GM19043 (cell line): ENCODE results near the gene CCDC74A.
"Not testable (repeated sequence)": the region's sequence is repeated elsewhere in the genome, so short reads cannot be mapped to it uniquely, and the experiment has no call there.

Experiments
- ATAC-seq: cut with Tn5 transposase; IDR thresholded peaks from one replicate; pipeline ENCODE4 v1.9.1; 2021; ENCODE audit warnings: low read depth; ENCODE audit not compliant: unreplicated experiment

Gene CCDC74A

DNA sequence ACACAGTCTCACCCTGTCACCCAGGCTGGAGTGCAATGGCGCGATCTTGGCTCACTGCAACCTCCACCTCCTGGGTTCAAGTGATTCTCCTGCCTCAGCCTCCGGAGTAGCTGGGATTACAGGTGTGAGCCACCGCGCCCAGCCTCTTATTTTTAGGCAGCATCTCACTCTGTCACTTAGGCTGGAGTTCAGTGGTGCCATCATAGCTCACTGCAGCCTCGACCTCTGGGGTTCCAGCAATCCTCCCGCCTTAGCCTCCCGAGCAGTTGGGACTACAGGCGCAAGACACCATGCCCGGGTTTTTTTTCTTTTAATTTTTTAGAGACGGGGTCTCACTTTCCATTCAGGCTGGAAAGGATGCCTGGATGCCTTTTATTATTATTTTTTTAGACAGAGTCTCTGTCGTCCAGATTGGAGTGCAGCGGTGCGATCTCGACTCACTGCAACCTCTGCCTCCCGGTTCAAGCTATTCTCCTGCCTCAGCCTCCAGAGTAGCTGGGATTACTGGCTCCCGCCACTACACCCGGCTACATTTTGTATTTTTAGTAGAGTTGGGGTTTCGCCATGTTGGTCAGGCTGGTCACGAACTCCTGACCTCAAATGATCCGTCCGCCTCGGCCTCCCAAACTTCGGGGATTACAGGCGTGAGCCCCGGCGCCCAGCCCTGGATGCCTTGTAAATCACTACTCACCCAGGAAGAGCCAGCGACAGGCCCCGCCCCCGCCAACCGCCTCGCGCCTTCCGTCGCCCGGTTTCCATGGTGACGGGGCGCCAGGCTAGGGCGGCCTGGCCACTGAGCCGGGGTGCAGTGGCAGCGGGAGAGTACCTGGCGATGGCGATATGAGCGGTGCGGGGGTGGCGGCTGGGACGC, at the start of gene CCDC74A:
Gene CCDC74A, plus strand, starts transcription at position 758 of the 871 bp plus-strand sequence. Its CDS starts 83 bp downstream, at position 841.
- ATAC-seq, result peak; percentile 80

DNA sequence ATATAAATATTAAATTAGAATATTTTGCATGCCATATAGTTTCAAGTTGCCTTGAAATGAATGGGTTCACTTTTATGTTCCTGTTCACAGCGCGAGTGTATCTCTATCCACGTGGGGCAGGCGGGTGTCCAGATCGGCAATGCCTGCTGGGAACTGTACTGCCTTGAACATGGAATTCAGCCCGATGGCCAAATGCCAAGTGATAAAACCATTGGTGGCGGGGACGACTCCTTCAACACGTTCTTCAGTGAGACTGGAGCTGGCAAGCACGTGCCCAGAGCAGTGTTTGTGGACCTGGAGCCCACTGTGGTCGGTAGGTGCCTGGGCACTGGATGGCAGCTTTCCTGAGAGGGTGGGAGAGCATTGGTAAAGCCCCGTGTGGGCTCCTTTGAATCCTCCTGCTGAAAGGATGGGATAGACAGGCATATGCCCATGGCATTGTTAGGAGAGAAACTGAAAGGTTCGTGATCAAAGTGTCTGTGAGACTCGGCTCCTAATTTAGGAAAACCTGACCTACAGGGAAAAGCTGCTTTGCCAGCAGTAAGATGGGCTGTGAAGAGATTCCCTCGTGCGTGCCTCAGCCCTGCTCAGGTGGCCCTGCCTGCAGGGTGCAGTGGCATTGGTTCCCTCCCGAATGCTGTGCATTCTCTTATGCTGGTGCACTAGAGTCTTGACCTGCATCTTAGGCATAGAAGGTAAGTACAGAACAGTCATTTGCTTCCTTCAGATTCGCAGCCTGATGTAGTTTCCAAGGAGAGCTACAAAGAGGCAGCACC, 49.4 kb upstream of the CCDC74A start:
- ATAC-seq, result not testable (repeated sequence)

DNA sequence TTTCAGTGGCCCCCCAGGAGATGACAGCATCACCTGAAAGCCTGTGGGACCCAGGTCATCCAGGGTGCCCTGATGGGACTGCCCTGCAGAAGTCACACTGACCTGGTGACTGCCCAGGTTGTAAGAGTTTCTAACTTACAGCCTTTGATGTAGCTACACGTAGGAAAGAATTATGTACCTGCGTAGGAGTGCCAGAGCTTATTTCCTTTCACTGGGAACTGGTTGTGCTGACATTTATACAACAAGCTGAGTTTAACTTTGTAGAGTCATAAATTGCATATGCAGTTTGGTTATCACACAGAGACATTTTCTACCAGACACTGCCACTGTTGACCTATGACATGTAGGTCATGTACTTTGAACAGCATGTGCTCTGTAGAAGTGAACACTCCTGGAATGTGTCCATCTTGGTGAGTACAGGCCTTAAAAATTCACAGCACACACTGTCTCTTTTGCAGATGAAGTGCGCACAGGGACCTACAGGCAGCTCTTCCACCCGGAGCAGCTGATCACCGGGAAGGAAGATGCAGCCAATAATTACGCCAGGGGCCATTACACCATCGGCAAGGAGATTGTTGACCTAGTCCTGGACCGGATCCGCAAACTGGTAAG, 48.7 kb upstream of the CCDC74A start:
- not testable (repeated sequence) for ATAC-seq

DNA sequence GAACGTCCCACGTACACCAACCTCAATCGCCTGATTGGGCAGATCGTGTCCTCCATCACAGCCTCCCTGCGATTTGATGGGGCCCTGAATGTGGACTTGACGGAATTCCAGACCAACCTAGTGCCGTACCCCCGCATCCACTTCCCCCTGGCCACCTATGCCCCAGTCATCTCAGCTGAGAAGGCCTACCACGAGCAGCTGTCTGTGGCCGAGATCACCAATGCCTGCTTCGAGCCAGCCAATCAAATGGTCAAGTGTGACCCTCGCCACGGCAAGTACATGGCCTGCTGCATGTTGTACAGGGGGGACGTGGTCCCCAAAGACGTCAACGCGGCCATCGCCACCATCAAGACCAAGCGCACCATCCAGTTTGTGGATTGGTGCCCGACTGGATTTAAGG, 47.3 kb upstream of the CCDC74A start:
- ATAC-seq, result not testable (repeated sequence)

DNA sequence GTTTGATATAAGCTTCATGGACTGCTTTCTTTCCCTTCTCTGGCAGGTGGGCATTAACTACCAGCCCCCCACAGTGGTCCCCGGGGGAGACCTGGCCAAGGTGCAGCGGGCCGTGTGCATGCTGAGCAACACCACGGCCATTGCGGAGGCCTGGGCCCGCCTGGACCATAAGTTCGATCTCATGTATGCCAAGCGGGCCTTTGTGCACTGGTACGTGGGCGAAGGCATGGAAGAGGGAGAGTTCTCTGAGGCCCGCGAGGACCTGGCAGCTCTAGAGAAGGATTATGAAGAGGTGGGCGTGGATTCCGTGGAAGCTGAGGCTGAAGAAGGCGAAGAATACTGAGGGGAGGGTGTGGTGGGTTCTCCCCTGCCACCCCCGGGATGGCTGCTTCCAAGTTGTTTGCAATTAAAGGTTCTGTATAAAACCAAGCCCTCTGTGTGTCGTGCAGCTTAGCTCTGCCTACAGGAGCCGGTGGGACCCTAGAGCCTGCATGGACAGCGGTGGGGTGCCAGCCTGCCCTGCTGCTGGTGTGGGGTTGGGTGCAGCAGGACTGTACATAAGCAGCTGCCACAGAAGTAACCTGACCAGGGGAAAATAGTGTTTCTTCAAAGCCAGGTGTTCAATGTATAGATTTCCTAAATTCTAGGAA, 45.1 kb upstream of the CCDC74A start:
- not testable (repeated sequence) for ATAC-seq

DNA sequence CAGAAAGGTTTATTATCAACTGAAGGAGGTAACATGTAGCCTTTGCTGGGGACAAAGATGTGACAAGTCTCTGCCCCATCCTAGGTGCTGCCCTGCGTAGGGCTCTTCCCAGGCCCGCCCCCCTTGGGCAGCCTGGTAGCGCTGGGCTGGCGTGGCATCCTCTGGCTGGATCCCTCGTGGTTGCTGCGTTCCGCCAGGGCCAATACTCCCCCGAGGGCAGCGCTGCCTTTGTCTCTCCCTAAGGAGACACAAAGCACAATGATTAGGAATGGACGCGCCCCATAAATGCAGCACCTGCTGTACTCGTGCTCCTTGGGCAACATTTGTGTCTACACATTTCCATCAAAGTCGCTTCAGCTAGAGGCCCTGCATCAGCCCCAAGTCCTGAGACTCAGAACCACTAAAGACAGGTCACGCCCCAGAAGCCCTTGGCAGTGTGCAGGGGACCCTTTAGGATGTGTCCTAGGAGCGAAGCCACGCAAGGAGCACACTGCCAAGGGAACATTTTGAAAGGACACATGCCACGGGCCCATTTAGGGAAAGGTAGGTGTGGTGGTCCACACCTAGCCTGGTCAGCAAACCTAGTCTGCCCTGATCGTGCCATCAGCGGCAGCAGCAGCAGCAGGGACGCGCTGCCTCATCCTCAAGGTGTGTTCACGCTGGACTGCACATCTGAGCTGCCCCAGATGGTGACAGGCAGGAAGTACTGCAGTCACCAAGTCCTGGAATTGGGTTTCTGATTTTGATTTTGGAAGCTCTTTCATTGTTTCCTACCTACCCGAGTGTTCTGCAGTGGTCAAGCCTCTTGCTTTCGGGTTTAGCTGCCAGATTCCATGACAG, 43.5 kb upstream of the CCDC74A start:
- not testable (repeated sequence) for ATAC-seq

DNA sequence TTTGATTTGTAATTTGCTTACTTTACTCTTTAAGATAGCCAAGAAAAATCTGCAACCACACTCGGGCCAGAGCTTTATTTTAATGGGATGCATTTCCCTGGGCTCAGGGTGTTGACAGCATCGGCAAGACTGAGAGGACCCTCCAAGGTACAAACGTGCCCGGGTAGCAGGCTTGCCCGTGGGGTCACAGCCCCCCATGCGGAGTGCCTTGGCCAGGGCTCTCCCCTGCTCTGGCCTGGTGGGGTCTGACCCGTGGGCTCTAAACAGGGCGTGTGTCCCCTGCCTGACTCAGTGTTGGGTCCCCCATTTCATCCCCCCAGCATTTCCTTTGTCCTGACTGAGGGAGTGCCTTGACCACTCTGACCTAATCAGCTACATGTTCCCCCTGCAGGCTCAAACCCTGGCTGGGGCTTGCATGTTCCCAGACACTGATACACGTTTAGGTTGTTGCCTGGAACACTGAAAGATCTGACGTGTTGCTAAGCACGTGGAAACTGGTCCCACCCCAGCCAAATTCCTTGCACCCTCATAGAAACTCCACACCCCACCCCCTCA, 42.7 kb upstream of the CCDC74A start:
- not testable (repeated sequence) for ATAC-seq

DNA sequence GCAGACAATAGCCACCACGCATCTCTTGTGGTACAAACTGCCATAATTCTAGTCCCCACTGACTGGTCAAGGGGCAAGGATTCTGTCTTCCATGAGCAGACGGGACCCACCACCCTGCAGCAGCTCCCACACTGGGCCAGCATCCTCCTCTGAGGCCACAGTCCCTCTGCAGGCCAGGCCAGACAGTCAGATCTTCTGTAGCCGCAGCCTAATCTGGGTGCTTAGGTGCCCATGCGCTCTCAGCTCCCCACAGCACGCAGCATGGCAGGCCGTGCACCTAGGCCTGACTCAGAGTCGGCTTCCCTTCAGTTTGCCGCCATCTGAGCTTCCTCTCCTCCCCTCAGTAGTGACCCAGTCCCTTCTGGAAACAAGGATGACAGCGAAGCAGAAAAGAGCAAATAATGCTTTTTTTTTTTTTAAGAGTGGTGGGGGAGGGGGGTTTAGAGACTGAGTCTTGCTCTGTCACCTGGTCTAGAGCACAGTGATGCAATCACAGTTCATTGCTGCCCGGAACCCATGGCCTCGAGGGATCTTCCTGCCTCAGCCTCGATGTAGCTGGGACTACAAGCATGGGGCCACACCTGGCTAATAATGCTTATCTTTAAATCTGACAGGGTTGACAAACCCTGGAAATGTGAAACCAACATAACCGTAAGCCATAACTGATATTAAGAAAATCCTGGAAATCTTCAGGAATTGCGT, 41.3 kb upstream of the CCDC74A start:
- not testable (repeated sequence) for ATAC-seq

DNA sequence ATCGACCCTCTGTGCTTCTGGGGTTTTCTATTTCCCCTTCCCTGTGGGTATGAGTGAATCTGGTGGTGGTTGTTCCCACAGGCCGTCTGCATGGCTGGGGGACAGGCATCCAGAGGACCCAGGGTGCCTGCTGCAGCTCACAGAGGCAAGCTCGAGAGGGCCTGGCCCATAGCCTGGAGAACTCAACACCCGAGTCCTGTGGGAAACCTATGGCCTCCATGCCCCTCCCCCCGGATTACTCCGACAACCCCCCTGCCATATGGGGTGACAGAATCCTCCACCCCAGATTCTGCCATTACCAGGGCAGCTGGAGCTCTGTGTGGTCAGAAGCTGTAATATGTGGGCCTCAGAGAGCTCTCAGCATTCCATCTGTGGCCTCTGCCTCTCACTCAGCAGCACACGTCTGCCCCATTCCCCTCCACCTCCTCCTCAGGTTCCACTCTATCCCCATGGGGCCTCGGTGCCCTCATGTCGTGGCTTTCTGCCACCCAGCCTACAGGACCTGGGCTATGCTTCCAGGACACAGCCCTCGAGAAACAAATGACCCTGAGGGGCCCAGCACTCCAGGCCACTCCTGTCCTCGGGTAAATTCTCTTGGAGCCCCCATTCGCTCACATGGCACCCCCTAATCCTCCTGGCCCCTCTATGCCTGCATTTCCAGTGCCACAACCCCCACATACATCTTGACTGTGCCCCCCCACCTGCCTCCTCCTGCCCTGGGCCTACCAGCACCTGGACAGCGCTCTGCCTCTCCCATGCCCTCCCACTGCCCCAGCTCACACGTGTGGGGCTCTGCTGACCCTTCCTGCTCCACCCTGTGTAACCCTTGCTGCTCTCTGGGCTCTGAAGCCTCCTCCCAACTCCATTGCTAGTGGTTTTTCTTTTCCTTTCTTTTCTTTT, 39.1 kb upstream of the CCDC74A start:
- ATAC-seq, result no peak

DNA sequence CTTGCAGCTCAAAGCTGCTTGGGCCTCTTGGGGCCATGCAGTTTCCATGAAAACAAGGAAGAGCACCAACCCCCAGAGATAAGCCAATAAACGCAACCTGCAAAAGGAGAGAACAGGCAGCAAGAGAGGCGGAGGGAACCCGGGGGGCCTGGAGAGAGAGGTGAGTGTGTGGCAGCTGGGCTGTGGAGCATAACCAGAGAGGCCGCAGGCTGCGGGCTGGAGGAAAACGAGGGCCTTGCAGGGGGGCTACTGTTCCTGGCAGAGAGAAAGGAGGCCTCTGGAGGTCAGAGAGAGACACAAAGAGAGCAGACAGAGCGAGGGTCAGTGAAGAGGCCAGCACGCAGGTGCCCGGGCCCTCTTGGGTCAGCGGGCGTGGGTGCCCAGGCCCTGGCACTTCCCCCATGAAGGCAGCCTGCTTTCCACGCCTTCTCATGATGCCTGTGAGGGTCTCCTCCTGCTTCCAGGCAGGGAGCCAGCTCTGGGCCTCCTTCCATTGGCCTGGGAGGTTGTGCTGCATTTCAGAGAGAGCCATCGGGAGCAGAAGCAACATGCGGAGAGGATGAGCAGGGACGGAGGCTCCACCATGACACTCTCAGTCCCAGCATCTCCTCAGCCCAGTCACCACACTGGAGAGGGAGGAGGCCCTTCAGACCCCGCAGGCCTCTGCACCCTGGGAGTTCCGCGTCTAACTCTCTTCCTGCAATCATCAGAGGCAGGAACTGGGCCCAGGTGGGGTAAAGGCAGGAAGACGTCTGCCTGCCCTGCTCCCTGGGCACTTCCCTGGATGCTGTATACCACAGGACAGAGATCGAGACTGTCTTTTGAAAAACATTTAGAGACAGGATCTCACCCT, 36.8 kb upstream of the CCDC74A start:
- not testable (repeated sequence) for ATAC-seq

DNA sequence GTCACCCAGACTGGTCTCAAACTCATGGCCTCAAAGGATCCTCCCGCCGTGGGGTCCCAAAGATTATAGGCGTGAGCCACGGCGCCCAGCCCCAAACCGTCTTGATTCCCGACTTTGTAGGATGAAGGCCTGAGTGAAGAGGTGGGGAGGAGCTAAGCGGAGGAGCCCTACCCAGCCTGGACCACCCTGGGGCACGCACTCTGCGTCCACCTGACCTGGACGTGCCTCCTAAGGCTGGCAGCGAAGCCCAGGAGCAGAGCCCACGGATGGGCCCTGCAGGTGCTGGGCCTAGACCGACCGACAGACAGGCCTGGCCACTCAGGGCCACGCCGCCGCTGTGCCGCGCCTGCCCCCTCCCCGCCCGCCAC, 36.2 kb upstream of the CCDC74A start:
- peak; percentile 4 for ATAC-seq

DNA sequence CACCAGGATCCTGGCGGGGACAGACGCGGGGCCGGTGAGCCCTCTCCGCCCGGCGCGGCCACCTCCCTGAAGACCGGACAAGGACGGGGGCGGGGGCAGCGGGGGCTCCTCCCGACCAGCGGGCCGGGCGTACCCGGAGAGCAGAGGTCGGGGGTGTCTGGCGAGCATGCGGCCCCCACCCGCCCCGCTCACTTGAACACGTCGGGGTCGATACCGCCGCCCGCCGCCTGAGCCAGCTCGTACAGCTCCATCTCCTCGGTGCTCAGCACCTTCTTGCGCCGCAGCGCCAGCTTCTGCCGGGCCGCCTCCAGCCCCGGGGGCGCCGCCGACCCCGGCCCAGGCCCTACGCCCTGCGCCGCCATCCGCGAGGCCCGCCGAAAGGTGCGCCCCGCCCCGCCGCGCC, 35.7 kb upstream of the CCDC74A start, which contains the start of gene MZT2A:
Gene MZT2A, minus strand, starts transcription at position 383 of the 403 bp plus-strand sequence. Its CDS starts 21 bp downstream, at position 362.
- ATAC-seq, result peak; percentile 1

DNA sequence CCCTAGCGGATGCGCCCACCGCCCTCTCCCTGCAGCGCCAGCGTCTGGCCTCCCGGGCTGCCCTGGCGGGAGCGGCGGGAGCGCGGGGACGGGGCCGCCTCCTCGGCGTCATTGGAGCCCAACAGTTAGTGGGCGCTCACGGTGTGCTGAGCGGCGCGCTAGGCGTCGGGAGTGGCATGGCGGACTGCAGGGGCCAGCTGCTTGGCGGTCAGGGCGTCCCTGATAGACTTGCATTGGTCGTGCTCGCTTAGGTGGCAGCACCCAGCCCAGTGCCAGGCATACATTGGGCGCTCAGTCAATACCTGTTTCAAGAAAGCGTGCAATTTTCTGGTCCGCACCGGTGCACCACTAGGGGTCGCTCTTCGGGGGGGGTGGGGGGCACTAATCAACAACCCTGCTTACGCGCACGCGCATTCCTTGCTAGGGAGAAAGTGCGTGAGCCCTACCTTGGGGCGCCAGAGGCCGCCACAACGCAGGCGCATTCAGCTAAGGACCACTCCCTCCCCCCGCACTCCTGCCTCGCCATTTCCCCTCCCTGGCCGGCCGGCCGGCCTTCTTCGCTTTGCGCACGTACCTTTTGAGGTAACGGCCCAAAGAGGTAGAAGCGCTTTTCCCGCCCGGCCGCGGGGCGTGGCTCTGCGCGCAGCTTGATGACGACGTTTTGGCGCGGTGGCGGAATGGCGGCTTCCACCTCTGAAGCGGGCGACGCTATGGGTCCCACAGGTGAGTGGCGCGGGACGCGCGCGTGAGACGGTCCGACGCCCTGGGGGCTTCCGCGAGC, 35.1 kb upstream of the CCDC74A start:
- peak; percentile 68 for ATAC-seq

DNA sequence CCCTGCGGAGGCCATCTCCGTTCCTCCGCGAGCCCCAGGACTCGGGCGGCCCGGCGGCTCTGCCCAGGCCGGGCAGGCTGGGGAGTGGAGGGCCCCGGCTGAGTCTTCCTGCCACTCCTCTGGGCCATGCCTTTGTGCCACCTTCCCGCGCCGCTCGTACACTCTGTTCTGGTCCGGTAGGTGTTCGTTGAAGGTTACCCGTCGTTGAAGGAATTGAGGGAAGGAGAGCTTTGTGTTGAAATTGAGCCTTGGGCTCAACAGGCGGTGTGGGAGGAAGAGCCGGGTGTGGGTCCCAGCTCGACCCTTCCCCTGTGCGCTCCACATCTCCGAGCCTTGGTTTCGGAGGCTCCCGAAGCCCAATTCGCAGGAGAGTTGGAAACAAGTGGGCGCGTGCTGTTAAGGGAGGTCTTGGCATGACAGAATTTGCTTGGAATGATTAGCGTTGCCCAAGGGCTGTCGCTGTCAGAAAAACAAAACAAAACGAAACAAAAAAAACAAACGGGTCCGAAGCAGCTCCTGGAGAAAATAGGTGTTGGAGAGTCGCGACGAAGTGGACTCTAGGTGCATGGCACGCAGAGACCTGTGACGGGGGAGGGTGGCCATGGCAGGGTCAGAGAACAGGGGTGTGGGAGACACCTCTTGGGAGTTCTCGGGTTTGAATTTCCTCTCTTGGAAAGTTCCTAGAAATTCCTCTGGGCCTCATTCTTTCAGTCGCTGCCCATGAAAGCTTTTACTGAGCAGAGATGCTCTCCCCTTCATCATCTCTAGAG, 34.3 kb upstream of the CCDC74A start:
- ATAC-seq, result peak; percentile 14

DNA sequence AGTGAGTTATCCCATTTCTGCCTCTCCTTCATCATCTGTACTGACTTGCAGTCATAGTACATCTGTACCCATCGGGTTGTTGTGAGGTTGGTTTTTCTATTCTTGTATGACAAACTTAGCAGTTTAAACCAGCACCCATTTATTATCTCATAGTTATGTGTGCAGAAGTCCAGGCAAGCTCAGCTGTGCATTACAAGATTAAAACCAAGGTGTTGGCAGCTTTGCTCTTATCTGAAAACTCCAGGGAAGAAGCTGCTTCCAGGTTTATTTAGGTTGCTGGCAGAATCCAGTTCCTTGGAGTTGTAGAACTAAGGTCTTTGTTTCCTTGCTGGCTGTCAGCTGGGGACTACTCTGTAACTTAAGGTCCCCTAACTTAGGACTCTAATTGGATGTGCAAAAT, 32.2 kb upstream of the CCDC74A start:
- not testable (repeated sequence) for ATAC-seq
